ENCODE results near the gene OR51L1. TPM values are rescaled to one million over a fixed set of nuclear protein-coding genes. Genes with fewer than 3 reads are reported as not detected.

Gene OR51L1
- total RNA-seq, 4 donors from 2014 or later = not detected

GRCh38 chr11:5046754-5047330 lies 52.2 kb downstream of the OR51L1 start:
- no peak overlapping the region for H3K4me3 ChIP-seq (ENCODE audit: low read depth, poor library complexity, severe bottlenecking)
- WGBS, 2 donors = 84 to 87% methylated on average over 15 of the region's 15 CpGs
- TF ChIP-seq POLR2A (IDR thresholded peaks at IDR 0.05) = no peak
- TF ChIP-seq, protein P1, sequence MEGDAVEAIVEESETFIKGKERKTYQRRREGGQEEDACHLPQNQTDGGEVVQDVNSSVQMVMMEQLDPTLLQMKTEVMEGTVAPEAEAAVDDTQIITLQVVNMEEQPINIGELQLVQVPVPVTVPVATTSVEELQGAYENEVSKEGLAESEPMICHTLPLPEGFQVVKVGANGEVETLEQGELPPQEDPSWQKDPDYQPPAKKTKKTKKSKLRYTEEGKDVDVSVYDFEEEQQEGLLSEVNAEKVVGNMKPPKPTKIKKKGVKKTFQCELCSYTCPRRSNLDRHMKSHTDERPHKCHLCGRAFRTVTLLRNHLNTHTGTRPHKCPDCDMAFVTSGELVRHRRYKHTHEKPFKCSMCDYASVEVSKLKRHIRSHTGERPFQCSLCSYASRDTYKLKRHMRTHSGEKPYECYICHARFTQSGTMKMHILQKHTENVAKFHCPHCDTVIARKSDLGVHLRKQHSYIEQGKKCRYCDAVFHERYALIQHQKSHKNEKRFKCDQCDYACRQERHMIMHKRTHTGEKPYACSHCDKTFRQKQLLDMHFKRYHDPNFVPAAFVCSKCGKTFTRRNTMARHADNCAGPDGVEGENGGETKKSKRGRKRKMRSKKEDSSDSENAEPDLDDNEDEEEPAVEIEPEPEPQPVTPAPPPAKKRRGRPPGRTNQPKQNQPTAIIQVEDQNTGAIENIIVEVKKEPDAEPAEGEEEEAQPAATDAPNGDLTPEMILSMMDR (IDR thresholded peaks at IDR 0.05) = no peak
- intact Hi-C loops (cut with DNase I; ENCODE audit: low total_unique reads) = no loop called here
- no peak for DNase-seq (ENCODE audit: low spot score in 2 of 2)

Other genes starting within 250 kb of the OR51L1 start
- gene OR51F1, start 224.9 kb upstream of the OR51L1 start, total RNA-seq = not detected
- not detected for gene OR52R1, start 190.5 kb upstream of the OR51L1 start, total RNA-seq
- gene OR51F2, start 173.5 kb upstream of the OR51L1 start, total RNA-seq = not detected
- not detected for gene OR51S1, start 145.6 kb upstream of the OR51L1 start, total RNA-seq
- not detected for gene OR51T1, start 113.0 kb upstream of the OR51L1 start, total RNA-seq
- not detected for gene OR51A7, start 91.1 kb upstream of the OR51L1 start, total RNA-seq
- not detected for gene OR51G2, start 75.5 kb upstream of the OR51L1 start, total RNA-seq
- gene OR51G1, start 70.5 kb upstream of the OR51L1 start, total RNA-seq = not detected
- gene OR51A4, start 47.2 kb upstream of the OR51L1 start, total RNA-seq = not detected
- gene OR51A2, start 39.1 kb upstream of the OR51L1 start, total RNA-seq = not detected
- not detected for gene OR52J3, start 51.7 kb downstream of the OR51L1 start, total RNA-seq
- 1 to 10 TPM in 1 of 4 donors, not detected in 3; 2.7 TPM for gene OR52E2, start 64.8 kb downstream of the OR51L1 start, total RNA-seq
- gene OR52E1, start 74.7 kb downstream of the OR51L1 start, total RNA-seq = not detected
- gene OR52A5, start 143.5 kb downstream of the OR51L1 start, total RNA-seq = not detected
- gene OR52A1, start 159.9 kb downstream of the OR51L1 start, total RNA-seq = not detected
- gene OR51V1, start 205.8 kb downstream of the OR51L1 start, total RNA-seq = not detected
- gene HBB, start 232.2 kb downstream of the OR51L1 start, total RNA-seq = 10 to 100 TPM in 2 of 4 donors, 1 to 10 TPM in 1, under 1 TPM in 1; 0.56 to 65.8 (median 13.1) TPM
- gene HBD, start 239.6 kb downstream of the OR51L1 start, total RNA-seq = not detected